Stimulated activated naive CD8-positive, alpha-beta T cell treated with anti-CD3 and anti-CD28 coated beads, Interleukin-15, Interleukin-2, amounts not matched to agents 100 ng/mL and 50 ng/mL, for 24 hours (primary cell): Measurements from ENCODE around the gene RANBP3.

Source experiments
- H3K27ac Mint-ChIP-seq: one replicate; pipeline ENCODE4 v1.8.0; 2021; ENCODE audit warnings: mild to moderate bottlenecking, mixed read lengths
- H3K27me3 Mint-ChIP-seq: one replicate; pipeline ENCODE4 v1.8.0; 2021; ENCODE audit warnings: mixed read lengths
- H3K36me3 Mint-ChIP-seq: one replicate; pipeline ENCODE4 v1.8.0; 2021; ENCODE audit warnings: low read depth, mixed read lengths
- H3K4me1 Mint-ChIP-seq: one replicate; pipeline ENCODE4 v1.8.0; 2021; ENCODE audit warnings: low read depth, mixed read lengths
- H3K4me3 Mint-ChIP-seq: one replicate; pipeline ENCODE4 v1.8.0; 2021; ENCODE audit warnings: mild to moderate bottlenecking, mixed read lengths
- H3K9me3 Mint-ChIP-seq: one replicate; pipeline ENCODE4 v1.8.0; 2021; ENCODE audit warnings: mixed read lengths

RANBP3 gene

GRCh38 chr19:5926641-5927440 is 51.1 kb downstream of the RANBP3 start:
- Mint-ChIP-seq H3K9me3 (no peaks in the 10 kb centered on the region), H3K27ac (no peak overlapping the region), H3K36me3 (peaks cover 58% of the 10 kb centered on the region), H3K4me3 (no peak overlapping the region), H3K4me1 (no peaks in the 10 kb centered on the region), H3K27me3 (no peaks in the 10 kb centered on the region)

GRCh38 chr19:5925830-5926427 is 52.0 kb downstream of the RANBP3 start:
- Mint-ChIP-seq H3K4me1 (no peaks in the 10 kb centered on the region), H3K4me3 (no peak overlapping the region), H3K27me3 (no peaks in the 10 kb centered on the region), H3K36me3 (peaks cover 58% of the 10 kb centered on the region), H3K27ac (no peak overlapping the region), H3K9me3 (no peaks in the 10 kb centered on the region)

- Mint-ChIP-seq H3K36me3 (peaks cover 45% of the 10 kb centered on the region), H3K4me1 (no peaks in the 10 kb centered on the region), H3K27me3 (no peaks in the 10 kb centered on the region), H3K4me3 (no peak overlapping the region), H3K27ac (no peak overlapping the region), H3K9me3 (no peaks in the 10 kb centered on the region)
Measured at GRCh38 chr19:5923356-5923755, 54.6 kb downstream of the RANBP3 start.

GRCh38 chr19:5922161-5922545 is 55.8 kb downstream of the RANBP3 start:
- Mint-ChIP-seq H3K27me3 (no peaks in the 10 kb centered on the region), H3K27ac (peak overlapping the region; percentile 26), H3K36me3 (peaks cover 39% of the 10 kb centered on the region), H3K9me3 (no peaks in the 10 kb centered on the region), H3K4me3 (no peak overlapping the region), H3K4me1 (no peaks in the 10 kb centered on the region)

GRCh38 chr19:5921516-5922160 is 56.3 kb downstream of the RANBP3 start:
- Mint-ChIP-seq H3K27me3 (no peaks in the 10 kb centered on the region), H3K4me1 (no peaks in the 10 kb centered on the region), H3K9me3 (no peaks in the 10 kb centered on the region), H3K4me3 (no peak overlapping the region), H3K36me3 (peaks cover 36% of the 10 kb centered on the region), H3K27ac (no peak overlapping the region)

- H3K27me3 Mint-ChIP-seq: no peaks in the 10 kb centered on the region
- H3K4me3 Mint-ChIP-seq: no peak overlapping the region
- H3K4me1 Mint-ChIP-seq: no peaks in the 10 kb centered on the region
- no peaks in the 10 kb centered on the region for H3K9me3 Mint-ChIP-seq
- peaks cover 19% of the 10 kb centered on the region for H3K36me3 Mint-ChIP-seq
- H3K27ac Mint-ChIP-seq: no peak overlapping the region
Measured at GRCh38 chr19:5918463-5919079, 59.4 kb downstream of the RANBP3 start.

GRCh38 chr19:5917431-5918107 is 60.4 kb downstream of the RANBP3 start:
- no peak overlapping the region for H3K27ac Mint-ChIP-seq
- H3K4me3 Mint-ChIP-seq: no peak overlapping the region
- no peaks in the 10 kb centered on the region for H3K9me3 Mint-ChIP-seq
- peaks cover 13% of the 10 kb centered on the region for H3K36me3 Mint-ChIP-seq
- H3K4me1 Mint-ChIP-seq: no peaks in the 10 kb centered on the region
- no peaks in the 10 kb centered on the region for H3K27me3 Mint-ChIP-seq

- H3K4me1 Mint-ChIP-seq: no peaks in the 10 kb centered on the region
- H3K9me3 Mint-ChIP-seq: no peaks in the 10 kb centered on the region
- no peaks in the 10 kb centered on the region for H3K27me3 Mint-ChIP-seq
- H3K27ac Mint-ChIP-seq: no peak overlapping the region
- H3K36me3 Mint-ChIP-seq: peaks cover 4% of the 10 kb centered on the region
- H3K4me3 Mint-ChIP-seq: no peak overlapping the region
Measured at GRCh38 chr19:5916181-5916708, 61.7 kb downstream of the RANBP3 start.

GRCh38 chr19:5915782-5916165 is 62.2 kb downstream of the RANBP3 start:
- Mint-ChIP-seq H3K27ac (no peak overlapping the region), H3K4me3 (no peak overlapping the region), H3K9me3 (no peaks in the 10 kb centered on the region), H3K4me1 (no peaks in the 10 kb centered on the region), H3K27me3 (no peaks in the 10 kb centered on the region), H3K36me3 (peaks cover 4% of the 10 kb centered on the region)

- Mint-ChIP-seq H3K27me3 (no peaks in the 10 kb centered on the region), H3K27ac (no peak overlapping the region), H3K4me1 (no peaks in the 10 kb centered on the region)
Measured at GRCh38 chr19:5914946-5915781, 62.8 kb downstream of the RANBP3 start.

GRCh38 chr19:5914358-5914774 is 63.6 kb downstream of the RANBP3 start:
- no peak overlapping the region for H3K27ac Mint-ChIP-seq

More at GRCh38 chr19:5914946-5915781, 62.8 kb downstream of the RANBP3 start:
- H3K36me3 Mint-ChIP-seq: peaks cover 4% of the 10 kb centered on the region
- no peaks in the 10 kb centered on the region for H3K9me3 Mint-ChIP-seq
- H3K4me3 Mint-ChIP-seq: no peak overlapping the region

GRCh38 chr19:5913739-5914357 is 64.1 kb downstream of the RANBP3 start, which contains the start of gene CAPS:
CAPS (plus strand) TSS chr19:5914254; CDS start chr19:5914407, 153 bp downstream.
- Mint-ChIP-seq H3K9me3 (no peaks in the 10 kb centered on the region), H3K36me3 (peaks cover 4% of the 10 kb centered on the region), H3K27ac (peak within 1 kb of the TSS; percentile 49), H3K27me3 (no peaks in the 10 kb centered on the region), H3K4me1 (no peaks in the 10 kb centered on the region), H3K4me3 (no peak within 1 kb of the TSS)

More at GRCh38 chr19:5914358-5914774, 63.6 kb downstream of the RANBP3 start:
- no peaks in the 10 kb centered on the region for H3K4me1 Mint-ChIP-seq
- no peaks in the 10 kb centered on the region for H3K27me3 Mint-ChIP-seq
- no peaks in the 10 kb centered on the region for H3K9me3 Mint-ChIP-seq
- peaks cover 4% of the 10 kb centered on the region for H3K36me3 Mint-ChIP-seq
- no peak overlapping the region for H3K4me3 Mint-ChIP-seq

GRCh38 chr19:5911366-5911765 is 66.6 kb downstream of the RANBP3 start:
- peaks cover 17% of the 10 kb centered on the region for H3K4me1 Mint-ChIP-seq
- no peak overlapping the region for H3K27ac Mint-ChIP-seq
- no peak overlapping the region for H3K4me3 Mint-ChIP-seq
- H3K27me3 Mint-ChIP-seq: no peaks in the 10 kb centered on the region
- H3K9me3 Mint-ChIP-seq: no peaks in the 10 kb centered on the region
- peaks cover 6% of the 10 kb centered on the region for H3K36me3 Mint-ChIP-seq
